Hematopoietic multipotent progenitor cell treated with erythropoietin and hydrocortisone succinate and interleukin-3 and kit ligand, for 8 days (in vitro differentiated cells): ENCODE data around the gene CCDC184.
"Not testable (repeated sequence)": the region's sequence is repeated elsewhere in the genome, so short reads cannot be mapped to it uniquely, and the experiment has no call there.

Experiments
- DNase-seq: peaks from one replicate; pipeline ENCODE4 v3.0.0-alpha.2; 2015

The CCDC184 gene

GRCh38 chr12:48216785-48217184, 33.3 kb downstream of the CCDC184 start:
- no peak for DNase-seq

GRCh38 chr12:48219631-48220030, 36.2 kb downstream of the CCDC184 start:
- no peak for DNase-seq

- no peak for DNase-seq
These were observed 37.3 kb downstream of the CCDC184 start for GRCh38 chr12:48220701-48221100.

- no peak for DNase-seq
These were observed 38.2 kb downstream of the CCDC184 start for GRCh38 chr12:48221645-48222044.

GRCh38 chr12:48224533-48224932, 41.1 kb downstream of the CCDC184 start:
- not testable (repeated sequence) for DNase-seq

GRCh38 chr12:48231169-48231958, 47.9 kb downstream of the CCDC184 start:
- DNase-seq: not testable (repeated sequence)
